MM.1S (cell line): ENCODE measurements around the gene PRICKLE1.

Source experiments
- DNase-seq: peaks from one replicate; pipeline ENCODE4 v3.0.0-alpha.2; 2015
- H2AFZ ChIP-seq: fragments of 300-600 bp; sonication (generic); 2 replicates; pipeline ENCODE4 v1.6.0; 2016; ENCODE audit warnings: antibody characterized with exemption, low read length
- H3F3A ChIP-seq: fragments of 300-600 bp; sonication (generic); 2 replicates; pipeline ENCODE4 v1.6.1; 2016; ENCODE audit warnings: mild to moderate bottlenecking, antibody characterized with exemption, low read length, moderate library complexity, mixed read lengths; ENCODE audit not compliant: insufficient read depth
- H3K27ac ChIP-seq: fragments of 300-600 bp; sonication (generic); 2 replicates; pipeline ENCODE4 v1.5.1; 2016; ENCODE audit warnings: mild to moderate bottlenecking, low read length
- H3K27me3 ChIP-seq: fragments of 300-600 bp; sonication (generic); replicated peaks from 2 replicates; pipeline ENCODE4 v1.6.0; 2016; ENCODE audit warnings: low read length; ENCODE audit not compliant: insufficient read depth
- H3K36me3 ChIP-seq: fragments of 300-600 bp; sonication (generic); replicated peaks from 2 replicates; pipeline ENCODE4 v1.6.1; 2016; ENCODE audit warnings: mild to moderate bottlenecking, low read length, mixed read lengths; ENCODE audit not compliant: insufficient read depth
- H3K4me1 ChIP-seq: fragments of 300-600 bp; sonication (generic); 2 replicates; pipeline ENCODE4 v1.6.1; 2016; ENCODE audit warnings: low read length, mixed read lengths
- H3K4me2 ChIP-seq: fragments of 300-600 bp; sonication (generic); 2 replicates; pipeline ENCODE4 v1.6.0; 2016; ENCODE audit warnings: low read depth, low read length
- H3K4me3 ChIP-seq: fragments of 300-600 bp; sonication (generic); 2 replicates; pipeline ENCODE4 v1.5.1; 2016; ENCODE audit warnings: low read length, mixed read lengths
- H3K79me2 ChIP-seq: fragments of 300-600 bp; sonication (generic); 2 replicates; pipeline ENCODE4 v1.6.1; 2016; ENCODE audit warnings: mixed run types, low read length, mixed read lengths
- H3K9ac ChIP-seq: fragments of 300-600 bp; sonication (generic); 2 replicates; pipeline ENCODE4 v1.6.1; 2016; ENCODE audit warnings: low read length, mixed read lengths
- H3K9me2 ChIP-seq: fragments of 300-600 bp; sonication (generic); replicated peaks from 2 replicates; pipeline ENCODE4 v1.6.1; 2016; ENCODE audit warnings: mild to moderate bottlenecking, low read length, mixed read lengths; ENCODE audit not compliant: insufficient read depth
- H3K9me3 ChIP-seq: fragments of 300-600 bp; sonication (generic); replicated peaks from 2 replicates; pipeline ENCODE4 v1.6.1; 2016; ENCODE audit warnings: mild to moderate bottlenecking, low read length, mixed read lengths; ENCODE audit not compliant: insufficient read depth
- H4K20me1 ChIP-seq: fragments of 300-600 bp; sonication (generic); 2 replicates; pipeline ENCODE4 v1.6.1; 2016; ENCODE audit warnings: mild to moderate bottlenecking, low read length, moderate library complexity, mixed read lengths; ENCODE audit not compliant: insufficient read depth
- CTCF ChIP-seq: fragments of 300-600 bp; sonication (generic); IDR thresholded peaks from 2 replicates; pipeline ENCODE4 v1.5.1; 2016; ENCODE audit warnings: antibody characterized with exemption, low read length, mixed read lengths
- EZH2 ChIP-seq: fragments of 300-600 bp; sonication (generic); optimal IDR thresholded peaks from 2 replicates; pipeline ENCODE3; 2017; ENCODE audit warnings: low read depth, mild to moderate bottlenecking, antibody characterized with exemption, low read length, mixed read lengths
- EZH2phosphoT487 ChIP-seq: fragments of 300-600 bp; sonication (generic); IDR thresholded peaks from 2 replicates; pipeline ENCODE4 v1.6.1; 2018; ENCODE audit warnings: antibody characterized with exemption, low read length

The PRICKLE1 gene

GRCh38 chr12:42482748-42483520 lies 106.6 kb downstream of the PRICKLE1 start:
- Histone ChIP-seq H3K4me2 (peak overlapping the region; percentile 99), H3K4me3 (peak overlapping the region; percentile 84), H4K20me1 (no peaks in the 10 kb centered on the region), H3K36me3 (no peaks in the 10 kb centered on the region), H3K9me3 (no peaks in the 10 kb centered on the region), H3K27ac (no peak overlapping the region), H3K27me3 (no peaks in the 10 kb centered on the region), H3K4me1 (peaks cover 9% of the 10 kb centered on the region; the same call in 1 of the 2 replicates), H3F3A (peaks cover 6% of the 10 kb centered on the region), H3K79me2 (no peaks in the 10 kb centered on the region), H3K9ac (peak overlapping the region; percentile 49; the same call in 1 of the 2 replicates), H3K9me2 (no peaks in the 10 kb centered on the region), H2AFZ (peak overlapping the region; percentile 92)
- no peak for TF ChIP-seq EZH2phosphoT487
- no peak for TF ChIP-seq EZH2
- TF ChIP-seq CTCF, result peak; percentile 88
- peak; percentile 63 for DNase-seq

GRCh38 chr12:42482041-42482747 lies 107.4 kb downstream of the PRICKLE1 start:
- Histone ChIP-seq H3F3A (peaks cover 6% of the 10 kb centered on the region), H3K4me2 (peak overlapping the region; percentile 99), H3K9ac (no peak overlapping the region), H3K79me2 (no peaks in the 10 kb centered on the region), H3K4me3 (peak overlapping the region; percentile 84), H3K9me2 (no peaks in the 10 kb centered on the region), H3K36me3 (no peaks in the 10 kb centered on the region), H3K4me1 (peaks cover 9% of the 10 kb centered on the region; the same call in 1 of the 2 replicates), H4K20me1 (no peaks in the 10 kb centered on the region), H2AFZ (peak overlapping the region; percentile 92; the same call in 1 of the 2 replicates), H3K27me3 (no peaks in the 10 kb centered on the region), H3K27ac (no peak overlapping the region), H3K9me3 (no peaks in the 10 kb centered on the region)
- TF ChIP-seq EZH2 (no peak), CTCF (no peak)
- DNase-seq, result no peak

GRCh38 chr12:42481368-42481767 lies 108.2 kb downstream of the PRICKLE1 start:
- Histone ChIP-seq H3K36me3 (no peaks in the 10 kb centered on the region), H3K9me3 (no peaks in the 10 kb centered on the region), H3K79me2 (no peaks in the 10 kb centered on the region), H3K4me3 (no peak overlapping the region), H3F3A (peaks cover 6% of the 10 kb centered on the region), H3K4me1 (peaks cover 9% of the 10 kb centered on the region; the same call in 1 of the 2 replicates), H3K9ac (no peak overlapping the region), H3K4me2 (no peak overlapping the region), H3K9me2 (no peaks in the 10 kb centered on the region), H4K20me1 (no peaks in the 10 kb centered on the region), H3K27me3 (no peaks in the 10 kb centered on the region), H3K27ac (no peak overlapping the region), H2AFZ (no peak overlapping the region)
- TF ChIP-seq EZH2 (no peak), CTCF (no peak), EZH2phosphoT487 (no peak)
- DNase-seq, result no peak
